GM10248 (cell line): ENCODE measurements around the gene PKD2L2.
"Not testable (repeated sequence)": the region's sequence is repeated elsewhere in the genome, so short reads cannot be mapped to it uniquely, and the experiment has no call there.

ENCODE experiments used
- CTCF ChIA-PET: fragments of 300-600 bp; sonication (Branson Sonifier 250); formaldehyde crosslinking; extraction: SDS; loops from one replicate; lab custom pipeline; 2021; ENCODE audit warnings: antibody characterized with exemption; lab: Yijun Ruan, JAX
- POLR2A ChIA-PET: fragments of 350-650 bp; sonication (Branson Sonifier 250); formaldehyde crosslinking; extraction: SDS; loops from one replicate; lab custom pipeline; 2020; ENCODE audit warnings: antibody characterized with exemption; lab: Yijun Ruan, JAX
- DNase-seq: peaks from one replicate; pipeline ENCODE4 v3.0.0; 2012; ENCODE audit errors: extremely low spot score
- CTCF ChIP-seq: IDR thresholded peaks from 2 replicates; pipeline ENCODE4 v1.5.1; 2012; ENCODE audit warnings: mild to moderate bottlenecking, low read depth; ENCODE audit errors: extremely low read depth, missing control alignments, control extremely low read depth

PKD2L2 gene

GRCh38 chr5:137960819-137961218 lies 71.6 kb downstream of the PKD2L2 start:
- DNase-seq, result no peak
- no peak for TF ChIP-seq CTCF
- ChIA-PET POLR2A (no interaction called here), CTCF (interaction anchor here (0.6 to 2.4 kb wide), 4 partner anchors 12 to 28 kb away, joined by 3 to 7 read pairs (median 4); no protein-coding TSS in a partner anchor)

DNA sequence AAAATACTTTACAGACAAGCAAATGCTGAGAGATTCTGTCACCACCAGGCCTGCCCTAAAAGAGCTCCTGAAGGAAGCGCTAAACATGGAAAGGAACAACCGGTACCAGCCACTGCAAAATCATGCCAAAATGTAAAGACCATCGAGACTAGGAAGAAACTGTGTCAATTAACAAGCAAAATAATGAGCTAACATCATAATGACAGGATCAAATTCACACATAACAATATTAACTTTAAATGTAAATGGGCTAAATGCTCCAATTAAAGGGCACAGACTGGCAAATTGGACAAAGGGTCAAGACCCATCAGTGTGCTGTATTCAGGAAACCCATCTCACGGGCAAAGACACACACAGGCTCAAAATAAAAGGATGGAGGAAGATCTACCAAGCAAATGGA lies 81.1 kb downstream of the PKD2L2 start:
- POLR2A ChIA-PET, DNase-seq: not testable (repeated sequence)
- CTCF ChIA-PET, result interaction anchor here (0.6 kb wide), 1 partner anchor 576 kb away, joined by 3 read pairs; no protein-coding TSS in a partner anchor

GRCh38 chr5:137975208-137975607 lies 86.0 kb downstream of the PKD2L2 start:
- TF ChIP-seq CTCF, result no peak
- ChIA-PET CTCF (no interaction called here), POLR2A (no interaction called here)
- no peak for DNase-seq

- POLR2A ChIA-PET, result no interaction called here
- TF ChIP-seq CTCF, result no peak
- CTCF ChIA-PET, result interaction anchor here (0.7 to 3.1 kb wide), 5 partner anchors 8 to 185 kb away, joined by 3 to 10 read pairs (median 6); no protein-coding TSS in a partner anchor
- DNase-seq, result no peak
Observed at GRCh38 chr5:137989419-137989818, 100.2 kb downstream of the PKD2L2 start.
